GM12872 (cell line): ENCODE measurements around the gene CPNE2.

Source experiments
- TF ChIP-seq, protein P1 (sequence below): IDR thresholded peaks from 3 replicates; pipeline ENCODE4 v1.5.1; 2011; ENCODE audit warnings: low read depth, mild to moderate bottlenecking, low read length, moderate library complexity; ENCODE audit not compliant: insufficient read depth

The CPNE2 gene

DNA sequence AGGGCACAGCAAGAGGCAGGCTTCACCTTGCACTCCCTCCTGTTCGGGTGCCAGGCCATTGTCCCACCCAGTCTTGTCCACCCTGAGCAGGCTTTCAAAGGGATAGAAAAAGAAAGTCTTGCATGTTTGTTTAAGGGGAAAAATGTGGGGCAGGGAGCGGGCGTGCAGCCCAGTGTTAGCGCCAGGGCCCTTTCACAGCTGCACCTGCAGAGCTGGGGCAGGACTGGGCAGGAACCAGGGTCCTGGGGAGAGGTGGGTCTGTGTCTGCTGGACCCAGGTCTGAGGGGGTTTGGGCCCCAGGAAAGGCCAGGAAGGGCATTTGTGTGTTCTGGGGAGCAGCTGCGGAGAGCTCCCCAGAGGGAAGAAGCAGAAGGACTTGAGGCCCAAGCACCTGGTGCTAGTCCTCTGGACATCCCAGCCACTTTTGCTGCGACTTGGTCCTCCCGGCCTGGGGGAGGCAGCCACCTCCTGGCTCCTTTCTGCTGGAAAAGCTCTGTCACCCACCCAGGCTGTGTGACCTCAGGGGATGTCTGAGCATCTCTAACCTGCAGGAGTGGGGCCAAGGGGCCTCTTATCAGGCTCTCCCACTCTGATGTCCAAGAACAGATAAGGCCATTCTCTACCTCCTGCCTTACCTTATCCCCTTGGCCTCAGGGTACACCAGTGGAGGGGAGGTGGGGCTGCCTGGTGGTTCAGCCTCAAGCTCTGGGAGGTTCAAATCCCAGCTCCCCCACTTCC lies 48.7 kb downstream of the CPNE2 start:
- TF ChIP-seq, protein P1, sequence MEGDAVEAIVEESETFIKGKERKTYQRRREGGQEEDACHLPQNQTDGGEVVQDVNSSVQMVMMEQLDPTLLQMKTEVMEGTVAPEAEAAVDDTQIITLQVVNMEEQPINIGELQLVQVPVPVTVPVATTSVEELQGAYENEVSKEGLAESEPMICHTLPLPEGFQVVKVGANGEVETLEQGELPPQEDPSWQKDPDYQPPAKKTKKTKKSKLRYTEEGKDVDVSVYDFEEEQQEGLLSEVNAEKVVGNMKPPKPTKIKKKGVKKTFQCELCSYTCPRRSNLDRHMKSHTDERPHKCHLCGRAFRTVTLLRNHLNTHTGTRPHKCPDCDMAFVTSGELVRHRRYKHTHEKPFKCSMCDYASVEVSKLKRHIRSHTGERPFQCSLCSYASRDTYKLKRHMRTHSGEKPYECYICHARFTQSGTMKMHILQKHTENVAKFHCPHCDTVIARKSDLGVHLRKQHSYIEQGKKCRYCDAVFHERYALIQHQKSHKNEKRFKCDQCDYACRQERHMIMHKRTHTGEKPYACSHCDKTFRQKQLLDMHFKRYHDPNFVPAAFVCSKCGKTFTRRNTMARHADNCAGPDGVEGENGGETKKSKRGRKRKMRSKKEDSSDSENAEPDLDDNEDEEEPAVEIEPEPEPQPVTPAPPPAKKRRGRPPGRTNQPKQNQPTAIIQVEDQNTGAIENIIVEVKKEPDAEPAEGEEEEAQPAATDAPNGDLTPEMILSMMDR: no peak

DNA sequence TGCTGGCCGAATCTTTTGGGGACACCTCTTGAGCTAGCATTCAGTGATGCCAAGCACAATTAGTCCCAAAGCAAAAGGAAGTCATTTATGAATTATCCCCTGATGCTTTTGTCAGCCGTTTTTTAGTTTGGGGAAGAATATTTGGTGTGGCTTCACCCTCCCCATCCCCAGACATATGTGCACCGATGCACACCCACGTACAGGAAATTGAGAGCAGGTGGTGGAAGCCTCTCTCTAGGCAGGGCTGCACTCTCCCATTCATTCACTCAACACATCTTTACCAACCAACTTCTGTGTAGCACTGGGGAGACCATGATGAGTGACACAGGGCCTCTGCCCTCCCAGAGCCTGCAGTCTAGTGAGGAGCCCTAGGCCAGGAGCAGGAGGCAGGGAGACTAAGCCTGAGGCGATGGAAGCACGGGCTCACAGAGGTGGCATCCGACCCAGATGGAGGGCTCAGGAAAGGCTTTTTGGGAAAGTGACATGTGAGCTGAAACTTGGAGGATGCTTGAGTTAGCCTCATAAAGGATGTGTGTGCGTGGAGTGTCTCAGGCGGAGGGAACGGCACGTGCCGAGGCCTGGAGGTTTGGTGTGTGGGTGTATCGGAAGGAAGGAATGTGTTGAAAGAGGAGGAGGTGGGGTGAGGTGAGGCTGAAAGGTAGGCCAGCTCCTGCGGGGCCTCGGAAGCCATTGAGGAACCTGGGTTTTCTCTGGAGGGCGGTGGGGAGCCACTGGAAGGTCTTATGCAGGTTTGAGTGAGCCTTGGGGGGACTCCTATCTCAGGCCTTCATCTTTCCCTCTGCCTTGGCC lies 49.6 kb downstream of the CPNE2 start:
- TF ChIP-seq, protein P1: no peak

DNA sequence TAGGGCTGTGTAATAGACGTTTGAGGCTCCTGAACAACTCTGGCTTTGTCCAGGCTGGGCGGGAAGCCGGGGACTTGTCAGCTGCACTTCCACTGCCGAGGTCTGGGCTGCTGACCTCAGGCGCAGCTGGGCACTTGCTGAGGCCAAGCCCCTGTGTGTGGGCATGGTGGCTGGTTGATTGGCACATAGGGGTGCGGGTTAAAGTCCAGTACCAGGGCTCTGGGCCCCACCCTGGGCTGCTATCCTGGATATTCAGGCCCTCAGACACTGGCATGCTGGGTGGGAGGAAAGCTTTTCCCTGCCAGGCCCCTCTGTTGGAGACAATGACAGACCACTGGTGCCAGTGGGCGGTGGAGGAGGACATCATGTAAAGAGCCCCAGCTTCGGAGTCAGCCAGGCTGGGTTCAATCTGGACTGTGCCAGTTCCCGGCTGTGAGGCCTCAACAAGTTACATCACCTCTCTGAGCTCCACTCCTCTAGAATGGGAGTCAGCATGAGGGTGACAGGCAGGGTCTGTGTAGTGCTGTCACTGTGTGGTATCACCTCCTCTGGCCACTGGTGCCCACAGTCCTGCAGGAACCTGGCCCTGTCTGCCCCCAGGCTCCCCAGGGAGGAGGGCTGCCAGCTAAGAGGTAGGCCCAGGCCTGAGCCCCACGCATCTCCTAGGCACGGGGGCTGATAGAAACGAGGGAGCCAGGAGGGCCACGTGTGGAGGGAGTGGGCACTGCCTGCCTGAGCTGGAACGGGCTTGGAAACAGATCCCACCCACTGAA lies 51.0 kb downstream of the CPNE2 start:
- TF ChIP-seq, protein P1: no peak

DNA sequence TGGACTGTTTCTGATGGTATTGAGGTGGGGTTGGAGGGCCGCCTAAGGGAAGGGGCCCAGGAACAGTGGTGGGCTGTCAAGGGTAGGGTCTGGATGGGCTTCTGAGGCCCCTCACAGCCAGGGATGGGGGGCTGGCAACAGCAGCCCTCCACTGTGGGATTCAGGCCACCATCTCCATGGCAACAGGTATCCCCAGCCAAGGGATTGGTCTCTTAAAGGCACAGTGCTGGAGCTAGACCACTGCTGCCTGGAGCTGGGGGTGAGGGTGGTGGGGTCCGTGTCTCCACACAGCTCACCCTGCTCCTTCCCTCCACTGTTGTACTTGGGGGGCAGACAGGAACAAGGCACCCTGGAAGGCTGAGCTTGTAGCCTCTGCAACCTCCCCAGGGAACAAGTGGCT lies 51.6 kb downstream of the CPNE2 start:
- TF ChIP-seq, protein P1: no peak

DNA sequence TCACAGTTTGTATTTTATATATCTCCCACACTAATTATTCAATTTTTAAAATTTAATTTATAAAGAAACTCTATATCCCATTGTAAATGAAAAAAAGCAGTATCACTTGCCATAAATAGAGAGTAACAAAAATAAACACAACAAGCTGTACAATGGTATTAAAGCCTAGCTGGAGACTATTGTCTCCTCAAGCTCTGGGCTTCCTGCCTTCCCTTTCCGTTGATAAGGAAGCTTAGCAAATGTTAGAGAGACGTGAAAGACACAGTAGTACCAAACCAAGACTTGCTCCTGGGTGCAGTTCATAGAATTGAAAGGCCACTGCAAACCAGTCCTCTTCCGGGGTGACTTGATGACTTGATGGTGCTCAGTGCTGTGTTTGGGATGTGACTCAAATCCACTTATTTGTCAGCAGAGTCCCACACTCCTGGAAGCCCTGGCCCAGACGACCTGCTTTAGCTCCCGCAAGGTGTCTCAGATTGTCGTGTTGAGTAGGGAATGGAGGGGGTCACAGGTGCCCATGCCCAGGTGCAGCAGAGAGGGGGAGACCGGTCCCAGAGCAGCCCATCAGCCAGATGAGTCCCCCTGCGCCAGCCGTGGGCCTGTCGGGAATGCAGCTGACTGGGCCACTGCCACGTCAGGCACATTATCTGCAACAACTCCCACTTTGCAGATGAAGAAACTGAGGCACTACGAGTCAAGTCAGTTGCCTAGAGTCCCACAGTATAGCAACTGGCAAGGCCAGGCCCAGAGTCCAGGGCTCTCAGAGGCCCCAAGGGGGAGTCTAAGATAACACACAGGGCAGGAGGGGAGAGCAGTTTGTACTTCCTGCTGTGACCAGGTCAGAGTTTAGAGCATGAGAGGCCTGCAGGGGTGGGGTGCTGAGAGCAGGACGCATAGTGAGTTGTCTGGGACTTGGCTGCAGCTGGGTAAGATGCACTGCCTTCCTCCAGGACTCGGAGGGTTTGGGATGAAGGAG lies 53.0 kb downstream of the CPNE2 start:
- TF ChIP-seq, protein P1: no peak

DNA sequence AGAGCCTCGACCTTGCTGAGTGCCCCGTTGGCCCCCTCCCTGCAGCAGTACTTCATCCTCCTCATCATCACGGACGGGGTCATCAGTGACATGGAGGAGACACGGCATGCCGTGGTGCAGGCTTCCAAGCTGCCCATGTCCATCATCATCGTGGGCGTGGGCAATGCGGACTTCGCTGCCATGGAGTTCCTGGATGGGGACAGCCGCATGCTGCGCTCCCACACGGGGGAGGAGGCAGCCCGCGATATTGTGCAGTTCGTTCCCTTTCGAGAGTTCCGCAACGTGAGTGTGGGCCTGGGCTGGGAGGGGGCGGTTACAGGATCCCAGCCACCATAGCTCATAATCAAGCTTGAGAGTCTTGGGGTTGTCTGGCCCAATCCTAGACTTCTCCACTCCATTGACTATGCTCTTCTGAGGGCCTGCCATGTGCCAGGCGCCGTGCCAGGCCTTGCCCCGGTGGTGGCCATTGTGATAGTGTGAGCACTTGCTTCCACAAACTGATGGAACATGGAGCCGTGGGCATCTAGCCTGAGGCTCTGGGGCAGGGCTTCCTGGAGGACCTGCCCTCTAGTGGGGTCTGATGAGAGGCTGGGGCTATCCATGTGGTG lies 53.8 kb downstream of the CPNE2 start:
- TF ChIP-seq, protein P1: no peak
